Brain microvascular endothelial cell (primary cell): ENCODE measurements around the gene GCNT4.

Experiments used
- DNase-seq: peaks from one replicate; pipeline ENCODE4 v3.0.0-alpha.2; 2020
- H3K27ac ChIP-seq: fragments of 250-450 bp; sonication (Bioruptor Pico); 2 replicates; pipeline ENCODE4 v1.5.1; 2020; ENCODE audit warnings: mild to moderate bottlenecking, moderate library complexity
- H3K27me3 ChIP-seq: fragments of 250-450 bp; sonication (Bioruptor Pico); replicated peaks from 2 replicates; pipeline ENCODE4 v1.5.1; 2020; ENCODE audit warnings: mild to moderate bottlenecking
- H3K36me3 ChIP-seq: fragments of 250-450 bp; sonication (Bioruptor Pico); replicated peaks from 2 replicates; pipeline ENCODE4 v1.5.1; 2020; ENCODE audit warnings: mild to moderate bottlenecking
- H3K4me3 ChIP-seq: 2 replicates; pipeline ENCODE4 v1.5.1; 2011; ENCODE audit warnings: low read depth, mild to moderate bottlenecking, control low read depth, low read length, moderate library complexity
- in situ Hi-C: cut with HindIII; loops from 2 replicates; pipeline ENCODE4 v1.10.0; 2017; ENCODE audit warnings: low sequenced_read_pairs, low pct_ligation_motif_present
- TF ChIP-seq, protein P1 (sequence below): IDR thresholded peaks from 2 replicates; pipeline ENCODE4 v1.5.1; 2011; ENCODE audit warnings: low read depth, mild to moderate bottlenecking, moderate library complexity, low read length, control low read depth, inconsistent platforms; ENCODE audit errors: missing control alignments

Gene GCNT4

DNA sequence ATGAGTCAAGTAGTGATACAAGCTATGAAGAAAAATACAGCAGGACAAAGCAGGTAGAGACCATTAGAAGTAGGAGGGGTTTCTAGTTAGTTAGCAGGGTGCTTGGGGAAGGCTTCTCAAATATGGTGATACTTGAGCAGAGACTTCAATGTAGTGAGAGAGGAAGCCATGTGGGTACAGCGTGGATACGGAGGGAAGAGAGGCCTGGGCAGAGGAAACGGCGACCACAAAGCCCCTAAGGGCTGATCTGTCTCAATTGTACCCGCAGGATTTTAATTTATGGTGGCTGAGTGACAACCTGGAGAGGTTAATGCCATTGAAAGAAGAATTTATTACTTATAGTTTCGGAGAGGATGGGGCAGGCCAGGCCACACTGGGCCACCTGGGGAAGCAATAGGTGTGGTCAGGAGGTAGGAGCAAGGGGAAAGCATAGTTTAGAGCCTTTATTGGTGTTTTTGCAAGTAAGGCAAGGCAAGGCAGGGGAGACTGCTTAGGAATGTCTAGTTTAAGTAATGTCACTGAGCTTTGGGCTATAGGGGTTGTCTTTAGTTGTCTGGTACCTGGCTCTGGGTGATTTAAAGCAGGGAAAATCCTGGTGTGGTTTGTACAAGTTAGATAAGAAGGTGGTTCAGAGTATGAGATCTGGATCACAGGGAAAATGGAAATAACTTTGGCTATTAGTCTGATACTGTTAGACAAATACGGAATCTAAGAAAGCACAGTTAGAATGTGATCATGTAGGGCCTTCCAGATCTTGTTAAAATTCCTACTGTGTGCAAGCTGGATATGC lies 42.6 kb downstream of the GCNT4 start:
- TF ChIP-seq, protein P1, sequence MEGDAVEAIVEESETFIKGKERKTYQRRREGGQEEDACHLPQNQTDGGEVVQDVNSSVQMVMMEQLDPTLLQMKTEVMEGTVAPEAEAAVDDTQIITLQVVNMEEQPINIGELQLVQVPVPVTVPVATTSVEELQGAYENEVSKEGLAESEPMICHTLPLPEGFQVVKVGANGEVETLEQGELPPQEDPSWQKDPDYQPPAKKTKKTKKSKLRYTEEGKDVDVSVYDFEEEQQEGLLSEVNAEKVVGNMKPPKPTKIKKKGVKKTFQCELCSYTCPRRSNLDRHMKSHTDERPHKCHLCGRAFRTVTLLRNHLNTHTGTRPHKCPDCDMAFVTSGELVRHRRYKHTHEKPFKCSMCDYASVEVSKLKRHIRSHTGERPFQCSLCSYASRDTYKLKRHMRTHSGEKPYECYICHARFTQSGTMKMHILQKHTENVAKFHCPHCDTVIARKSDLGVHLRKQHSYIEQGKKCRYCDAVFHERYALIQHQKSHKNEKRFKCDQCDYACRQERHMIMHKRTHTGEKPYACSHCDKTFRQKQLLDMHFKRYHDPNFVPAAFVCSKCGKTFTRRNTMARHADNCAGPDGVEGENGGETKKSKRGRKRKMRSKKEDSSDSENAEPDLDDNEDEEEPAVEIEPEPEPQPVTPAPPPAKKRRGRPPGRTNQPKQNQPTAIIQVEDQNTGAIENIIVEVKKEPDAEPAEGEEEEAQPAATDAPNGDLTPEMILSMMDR: no peak
- Histone ChIP-seq H3K27me3 (no peaks in the 10 kb centered on the region), H3K4me3 (no peak overlapping the region), H3K36me3 (no peaks in the 10 kb centered on the region), H3K27ac (no peak overlapping the region)
- in situ Hi-C loops: no loop called here
- no peak for DNase-seq

GRCh38 chr5:75006865-75007822 lies 45.2 kb downstream of the GCNT4 start:
- no peaks in the 10 kb centered on the region for H3K27me3 ChIP-seq
- TF ChIP-seq, protein P1: no peak
- in situ Hi-C loops: no loop called here

GRCh38 chr5:75005561-75005960 lies 46.8 kb downstream of the GCNT4 start:
- no peak overlapping the region for H3K27ac ChIP-seq
- no peaks in the 10 kb centered on the region for H3K36me3 ChIP-seq
- TF ChIP-seq, protein P1: no peak
- no peak for DNase-seq
- in situ Hi-C loops: no loop called here
- H3K4me3 ChIP-seq: no peak overlapping the region
- no peaks in the 10 kb centered on the region for H3K27me3 ChIP-seq

More at GRCh38 chr5:75006865-75007822, 45.2 kb downstream of the GCNT4 start:
- no peaks in the 10 kb centered on the region for H3K36me3 ChIP-seq
- peak; percentile 45 for DNase-seq
- H3K4me3 ChIP-seq: no peak overlapping the region
- H3K27ac ChIP-seq: no peak overlapping the region
